ENCODE results near the gene THPO. TPM values are rescaled to one million over a fixed set of nuclear protein-coding genes. Genes with fewer than 3 reads are reported as not detected.

The THPO gene
- total RNA-seq, 6 donors from 2014 or later = 0.14 to 0.84 TPM; not detected in 4

GRCh38 chr3:184349563-184350470 is 28.2 kb downstream of the THPO start:
- peaks cover 0 to 5% (median 2%) of the 10 kb centered on the region in 4 donors for H3K36me3 ChIP-seq
- H3K4me1 ChIP-seq = peaks cover 4 to 12% (median 9%) of the 10 kb centered on the region in 4 donors
- H3K4me3 ChIP-seq = no peak overlapping the region
- no peaks in the 10 kb centered on the region for H3K27me3 ChIP-seq
- ATAC-seq (ENCODE audit: low FRiP score in 2 of 2) (no peak), DNase-seq (no peak)
- TF ChIP-seq POLR2A (IDR thresholded peaks at IDR 0.05) = no peak
- TF ChIP-seq POLR2AphosphoS5 (IDR thresholded peaks at IDR 0.05) = no peak
- TF ChIP-seq, protein P1, sequence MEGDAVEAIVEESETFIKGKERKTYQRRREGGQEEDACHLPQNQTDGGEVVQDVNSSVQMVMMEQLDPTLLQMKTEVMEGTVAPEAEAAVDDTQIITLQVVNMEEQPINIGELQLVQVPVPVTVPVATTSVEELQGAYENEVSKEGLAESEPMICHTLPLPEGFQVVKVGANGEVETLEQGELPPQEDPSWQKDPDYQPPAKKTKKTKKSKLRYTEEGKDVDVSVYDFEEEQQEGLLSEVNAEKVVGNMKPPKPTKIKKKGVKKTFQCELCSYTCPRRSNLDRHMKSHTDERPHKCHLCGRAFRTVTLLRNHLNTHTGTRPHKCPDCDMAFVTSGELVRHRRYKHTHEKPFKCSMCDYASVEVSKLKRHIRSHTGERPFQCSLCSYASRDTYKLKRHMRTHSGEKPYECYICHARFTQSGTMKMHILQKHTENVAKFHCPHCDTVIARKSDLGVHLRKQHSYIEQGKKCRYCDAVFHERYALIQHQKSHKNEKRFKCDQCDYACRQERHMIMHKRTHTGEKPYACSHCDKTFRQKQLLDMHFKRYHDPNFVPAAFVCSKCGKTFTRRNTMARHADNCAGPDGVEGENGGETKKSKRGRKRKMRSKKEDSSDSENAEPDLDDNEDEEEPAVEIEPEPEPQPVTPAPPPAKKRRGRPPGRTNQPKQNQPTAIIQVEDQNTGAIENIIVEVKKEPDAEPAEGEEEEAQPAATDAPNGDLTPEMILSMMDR (IDR thresholded peaks at IDR 0.05) = no peak
- TF ChIP-seq EP300 (IDR thresholded peaks at IDR 0.05) = no peak
- no peaks in the 10 kb centered on the region for H3K9me3 ChIP-seq
- no peak overlapping the region for H3K27ac ChIP-seq
- WGBS, 2 donors = 86 to 89% methylated on average over 10 of the region's 10 CpGs

DNA sequence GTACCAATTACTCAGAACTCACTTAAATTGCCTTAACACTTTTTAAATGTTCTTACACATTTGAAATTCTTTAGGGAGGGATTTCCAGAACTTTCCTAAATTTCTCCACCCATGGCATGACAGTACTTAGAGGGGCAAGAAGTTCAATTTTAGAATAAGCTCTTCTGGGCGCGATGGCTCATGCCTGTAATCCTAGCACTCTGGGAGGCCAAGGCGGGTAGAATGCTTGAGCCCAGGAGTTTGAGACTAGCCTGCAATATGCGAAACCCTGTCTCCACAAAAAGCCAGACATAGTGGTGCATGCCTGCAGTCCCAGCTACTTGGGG is 30.0 kb downstream of the THPO start:
- no peak overlapping the region for H3K27ac ChIP-seq

GRCh38 chr3:184347321-184348056 is 30.5 kb downstream of the THPO start:
- WGBS, 2 donors = 67 to 71% methylated on average over 12 of the region's 12 CpGs
- Histone ChIP-seq H3K4me1 (peaks cover 4 to 12% (median 10%) of the 10 kb centered on the region in 4 donors), H3K4me3 (no peak overlapping the region), H3K27me3 (no peaks in the 10 kb centered on the region), H3K36me3 (peaks cover 0 to 25% (median 14%) of the 10 kb centered on the region in 4 donors), H3K27ac (no peak overlapping the region), H3K9me3 (no peaks in the 10 kb centered on the region)
- no peak for ATAC-seq (ENCODE audit: low FRiP score in 2 of 2)
- no peak for DNase-seq
- no peak for TF ChIP-seq POLR2AphosphoS5 (IDR thresholded peaks at IDR 0.05)
- TF ChIP-seq EP300 (IDR thresholded peaks at IDR 0.05) = no peak
- TF ChIP-seq, protein P1 (IDR thresholded peaks at IDR 0.05) = no peak
- TF ChIP-seq POLR2A (IDR thresholded peaks at IDR 0.05) = no peak

More for the DNA sequence above, 30.0 kb downstream of the THPO start:
- Histone ChIP-seq H3K36me3 (peaks cover 0 to 19% (median 11%) of the 10 kb centered on the region in 4 donors), H3K27me3 (no peaks in the 10 kb centered on the region), H3K4me1 (peaks cover 4 to 12% (median 9%) of the 10 kb centered on the region in 4 donors), H3K4me3 (no peak overlapping the region), H3K9me3 (no peaks in the 10 kb centered on the region)
- WGBS, 2 donors = 85 to 87% methylated on average over 4 of the region's 4 CpGs
- ATAC-seq (ENCODE audit: low FRiP score in 2 of 2) = no peak
- no peak for DNase-seq
- no peak for TF ChIP-seq POLR2AphosphoS5 (IDR thresholded peaks at IDR 0.05)
- TF ChIP-seq, protein P1 (IDR thresholded peaks at IDR 0.05) = no peak

DNA sequence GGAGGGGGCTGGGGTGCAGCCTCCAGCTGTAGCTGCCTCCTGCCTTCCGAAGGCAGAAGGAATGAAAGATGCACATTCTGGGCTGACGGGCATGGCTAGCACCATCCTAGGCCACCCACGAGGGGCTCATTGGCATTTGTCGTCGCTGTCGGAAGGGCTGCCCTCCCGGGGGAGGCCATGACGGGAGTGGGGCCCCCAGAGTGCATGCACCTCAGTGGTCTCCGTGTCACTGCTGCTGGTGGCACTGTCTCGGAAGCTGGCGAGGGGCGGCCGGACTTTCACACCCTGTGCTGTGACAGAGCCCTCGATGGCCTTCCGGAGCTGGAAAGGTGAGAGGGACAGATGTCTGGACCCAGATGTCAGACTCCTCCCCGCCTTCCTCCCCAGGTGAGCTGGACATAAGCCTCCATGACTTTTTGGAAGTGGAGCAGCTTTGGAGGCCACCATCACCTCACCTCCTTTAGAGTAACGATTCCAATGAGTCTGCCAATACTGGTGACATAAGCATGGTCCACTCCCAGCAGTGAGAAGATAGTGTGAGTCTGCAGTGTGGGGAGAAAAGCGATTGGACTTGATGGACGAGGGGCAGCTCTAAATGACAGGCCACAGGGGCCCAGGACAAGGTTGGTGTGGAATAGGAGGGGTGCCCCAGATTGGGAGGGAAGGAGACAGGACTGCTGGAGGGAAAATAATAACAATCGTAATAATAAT is 31.4 kb downstream of the THPO start:
- peak overlapping the region in 1 of 4 donors; percentile 32 for H3K27ac ChIP-seq
- 87 to 95% methylated on average over 13 to 20 of the region's 20 CpGs for WGBS, 2 donors
- DNase-seq = no peak

More for the DNA sequence above, 31.4 kb downstream of the THPO start:
- H3K27me3 ChIP-seq = no peaks in the 10 kb centered on the region
- ATAC-seq (ENCODE audit: low FRiP score in 2 of 2) = no peak
- H3K9me3 ChIP-seq = no peaks in the 10 kb centered on the region
- no peak overlapping the region for H3K4me3 ChIP-seq
- peaks cover 5 to 19% (median 11%) of the 10 kb centered on the region in 4 donors for H3K4me1 ChIP-seq
- TF ChIP-seq EP300 (IDR thresholded peaks at IDR 0.05) = no peak
- TF ChIP-seq POLR2A (IDR thresholded peaks at IDR 0.05) = no peak
- TF ChIP-seq, protein P1 (IDR thresholded peaks at IDR 0.05) = no peak
- TF ChIP-seq POLR2AphosphoS5 (IDR thresholded peaks at IDR 0.05) = no peak
- H3K36me3 ChIP-seq = peaks cover 0 to 33% (median 21%) of the 10 kb centered on the region in 4 donors

All from upper lobe of left lung (tissue), 6 donors.